Mesendoderm (in vitro differentiated cells): ENCODE data around the gene MXI1.

Experiments used
- DNase-seq: peaks from one replicate; pipeline ENCODE4 v3.0.0; 2013
- H2AK5ac ChIP-seq: 2 replicates; pipeline ENCODE4 v1.6.1; 2013; ENCODE audit warnings: low read length, inconsistent platforms
- H2BK120ac ChIP-seq: 2 replicates; pipeline ENCODE4 v1.6.1; 2013; ENCODE audit warnings: low read depth, mild to moderate bottlenecking, low read length, moderate library complexity, mixed read lengths
- H2BK15ac ChIP-seq: replicated peaks from 2 replicates; pipeline ENCODE4 v1.6.1; 2013; ENCODE audit warnings: low read depth, mild to moderate bottlenecking, moderate library complexity
- H2BK5ac ChIP-seq: 2 replicates; pipeline ENCODE4 v1.6.1; 2013; ENCODE audit warnings: low read length, inconsistent platforms
- H3K18ac ChIP-seq: 2 replicates; pipeline ENCODE4 v1.6.1; 2013; ENCODE audit warnings: mild to moderate bottlenecking, low read length, mixed read lengths
- H3K23ac ChIP-seq: one replicate; pipeline ENCODE4 v1.6.1; 2013; ENCODE audit warnings: low read length
- H3K27ac ChIP-seq: 2 replicates; pipeline ENCODE4 v1.5.1; 2013; ENCODE audit warnings: low read depth, mild to moderate bottlenecking, inconsistent platforms, low read length, moderate library complexity
- H3K27me3 ChIP-seq: 2 replicates; pipeline ENCODE4 v1.6.1; 2013; ENCODE audit warnings: low read length, control low read depth, mild to moderate bottlenecking, inconsistent platforms; ENCODE audit not compliant: insufficient read depth, poor library complexity
- H3K36me3 ChIP-seq: 2 replicates; pipeline ENCODE4 v1.6.1; 2013; ENCODE audit warnings: low read length, inconsistent platforms; ENCODE audit not compliant: control insufficient read depth, insufficient read depth
- H3K4ac ChIP-seq: one replicate; pipeline ENCODE4 v1.6.1; 2013; ENCODE audit warnings: low read depth, mild to moderate bottlenecking, low read length, moderate library complexity
- H3K4me1 ChIP-seq: 2 replicates; pipeline ENCODE4 v1.6.1; 2013; ENCODE audit warnings: low read depth, low read length, inconsistent platforms; ENCODE audit not compliant: control insufficient read depth
- H3K4me2 ChIP-seq: 2 replicates; pipeline ENCODE4 v1.6.1; 2013; ENCODE audit warnings: low read length
- H3K4me3 ChIP-seq: 2 replicates; pipeline ENCODE4 v1.5.1; 2013; ENCODE audit warnings: mild to moderate bottlenecking, low read length
- H3K56ac ChIP-seq: one replicate; pipeline ENCODE4 v1.6.1; 2013; ENCODE audit warnings: low read length
- H3K79me1 ChIP-seq: 2 replicates; pipeline ENCODE4 v1.6.1; 2013; ENCODE audit warnings: low read length, inconsistent platforms
- H3K79me2 ChIP-seq: 2 replicates; pipeline ENCODE4 v1.6.1; 2013; ENCODE audit warnings: mild to moderate bottlenecking, low read length; ENCODE audit not compliant: control insufficient read depth, insufficient read depth
- H3K9ac ChIP-seq: 2 replicates; pipeline ENCODE4 v1.6.1; 2013; ENCODE audit warnings: low read length, inconsistent platforms
- H4K5ac ChIP-seq: one replicate; pipeline ENCODE4 v1.6.1; 2013; ENCODE audit warnings: low read length
- H4K8ac ChIP-seq: one replicate; pipeline ENCODE4 v1.6.1; 2013; ENCODE audit warnings: low read depth, mild to moderate bottlenecking, control low read depth, low read length, moderate library complexity
- WGBS: extraction: QIAGEN DNeasy Blood & Tissue Kit; methylation state at CpG from one replicate; pipeline ENCODE4 v1.1.7; 2013; ENCODE audit warnings: low lambda C conversion rate, missing lambda C conversion rate; ENCODE audit not compliant: insufficient coverage; ENCODE audit errors: extremely low coverage; 5-methylcytosine and 5-hydroxymethylcytosine counted together

MXI1 gene

GRCh38 chr10:110226926-110227641, 19.7 kb downstream of the MXI1 start:
- Histone ChIP-seq H3K4me2 (peak overlapping the region; percentile 70), H3K79me1 (no peaks in the 10 kb centered on the region), H2BK120ac (no peak overlapping the region), H2BK15ac (no peak overlapping the region), H3K79me2 (no peaks in the 10 kb centered on the region), H3K4ac (no peak overlapping the region), H4K8ac (no peak overlapping the region), H3K36me3 (no peaks in the 10 kb centered on the region), H3K4me1 (peaks cover 2% of the 10 kb centered on the region), H3K23ac (no peak overlapping the region), H3K9ac (peak overlapping the region; percentile 53), H3K4me3 (peak overlapping the region; percentile 55), H3K56ac (peak overlapping the region; percentile 93), H3K27ac (no peak overlapping the region), H2AK5ac (no peak overlapping the region), H3K18ac (no peak overlapping the region), H3K27me3 (no peaks in the 10 kb centered on the region), H4K5ac (no peak overlapping the region), H2BK5ac (no peak overlapping the region)
- WGBS, result no CpG with 5 or more reads among the region's 71 CpGs
- DNase-seq, result peak; percentile 59

GRCh38 chr10:110228066-110228465, 20.7 kb downstream of the MXI1 start:
- no peak overlapping the region for H3K27ac ChIP-seq

GRCh38 chr10:110229155-110229554, 21.8 kb downstream of the MXI1 start:
- WGBS, result no CpG with 5 or more reads among the region's 1 CpG

More at GRCh38 chr10:110228066-110228465, 20.7 kb downstream of the MXI1 start:
- Histone ChIP-seq H3K9ac (no peak overlapping the region), H3K79me2 (no peaks in the 10 kb centered on the region), H3K4me3 (no peak overlapping the region), H3K4me2 (no peak overlapping the region), H2BK5ac (no peak overlapping the region), H3K56ac (no peak overlapping the region), H3K18ac (no peak overlapping the region), H3K4me1 (peaks cover 2% of the 10 kb centered on the region), H3K23ac (peak overlapping the region; percentile 66), H2AK5ac (no peak overlapping the region), H3K27me3 (no peaks in the 10 kb centered on the region), H2BK120ac (no peak overlapping the region), H3K4ac (no peak overlapping the region), H3K36me3 (no peaks in the 10 kb centered on the region), H2BK15ac (no peak overlapping the region), H4K8ac (no peak overlapping the region), H3K79me1 (no peaks in the 10 kb centered on the region), H4K5ac (no peak overlapping the region)
- DNase-seq, result no peak
- WGBS, result no CpG with 5 or more reads among the region's 10 CpGs

GRCh38 chr10:110233846-110234245, 26.4 kb downstream of the MXI1 start:
- no peaks in the 10 kb centered on the region for H3K79me2 ChIP-seq
- no peaks in the 10 kb centered on the region for H3K27me3 ChIP-seq
- peaks cover 2% of the 10 kb centered on the region for H3K4me1 ChIP-seq
- no peak overlapping the region for H3K23ac ChIP-seq
- H3K4ac ChIP-seq, result no peak overlapping the region
- H2AK5ac ChIP-seq, result no peak overlapping the region
- DNase-seq, result no peak
- no peak overlapping the region for H3K4me3 ChIP-seq
- H3K18ac ChIP-seq, result no peak overlapping the region
- H3K9ac ChIP-seq, result no peak overlapping the region
- no peaks in the 10 kb centered on the region for H3K36me3 ChIP-seq
- no peak overlapping the region for H3K27ac ChIP-seq
- no CpG with 5 or more reads among the region's 1 CpG for WGBS
- no peak overlapping the region for H3K4me2 ChIP-seq
- no peaks in the 10 kb centered on the region for H3K79me1 ChIP-seq
- no peak overlapping the region for H3K56ac ChIP-seq
- no peak overlapping the region for H2BK120ac ChIP-seq
- H4K8ac ChIP-seq, result no peak overlapping the region
- no peak overlapping the region for H2BK15ac ChIP-seq
- no peak overlapping the region for H2BK5ac ChIP-seq
- no peak overlapping the region for H4K5ac ChIP-seq

More at GRCh38 chr10:110229155-110229554, 21.8 kb downstream of the MXI1 start:
- H3K4me1 ChIP-seq, result peaks cover 2% of the 10 kb centered on the region
- H3K56ac ChIP-seq, result no peak overlapping the region
- no peak overlapping the region for H2AK5ac ChIP-seq
- no peak overlapping the region for H3K4me3 ChIP-seq
- no peak overlapping the region for H3K23ac ChIP-seq
- no peak overlapping the region for H3K27ac ChIP-seq
- H3K36me3 ChIP-seq, result no peaks in the 10 kb centered on the region
- H3K79me1 ChIP-seq, result no peaks in the 10 kb centered on the region
- H3K27me3 ChIP-seq, result no peaks in the 10 kb centered on the region
- H3K9ac ChIP-seq, result no peak overlapping the region
- no peak overlapping the region for H4K8ac ChIP-seq
- H4K5ac ChIP-seq, result no peak overlapping the region
- no peak overlapping the region for H3K4ac ChIP-seq
- no peaks in the 10 kb centered on the region for H3K79me2 ChIP-seq
- no peak overlapping the region for H3K18ac ChIP-seq
- H2BK15ac ChIP-seq, result no peak overlapping the region
- DNase-seq, result no peak
- H2BK120ac ChIP-seq, result no peak overlapping the region
- no peak overlapping the region for H3K4me2 ChIP-seq
- H2BK5ac ChIP-seq, result no peak overlapping the region

- no CpG with 5 or more reads among the region's 2 CpGs for WGBS
These were observed 30.6 kb downstream of the MXI1 start for GRCh38 chr10:110237894-110238480.

More at GRCh38 chr10:110237894-110238480, 30.6 kb downstream of the MXI1 start:
- H2BK15ac ChIP-seq, result no peak overlapping the region
- no peaks in the 10 kb centered on the region for H3K27me3 ChIP-seq
- no peak overlapping the region for H2BK5ac ChIP-seq
- H3K36me3 ChIP-seq, result no peaks in the 10 kb centered on the region
- no peak overlapping the region for H3K27ac ChIP-seq
- no peaks in the 10 kb centered on the region for H3K79me2 ChIP-seq
- no peak overlapping the region for H3K4me2 ChIP-seq
- no peak overlapping the region for H3K56ac ChIP-seq
- H3K4me3 ChIP-seq, result no peak overlapping the region
- peaks cover 5% of the 10 kb centered on the region for H3K4me1 ChIP-seq
- no peak overlapping the region for H3K23ac ChIP-seq
- H4K8ac ChIP-seq, result no peak overlapping the region
- no peak overlapping the region for H3K9ac ChIP-seq
- H4K5ac ChIP-seq, result no peak overlapping the region
- H3K79me1 ChIP-seq, result no peaks in the 10 kb centered on the region
- no peak overlapping the region for H2AK5ac ChIP-seq
- no peak overlapping the region for H3K18ac ChIP-seq
- no peak overlapping the region for H2BK120ac ChIP-seq
- DNase-seq, result no peak
- no peak overlapping the region for H3K4ac ChIP-seq
